EH (cell line): ENCODE data around the gene S100A12.

Experiments used
- DNase-seq: peaks from one replicate; pipeline ENCODE4 v3.0.0-alpha.2; 2015; ENCODE audit warnings: low read depth

Gene S100A12

GRCh38 chr1:153397051-153397923 is 21.9 kb upstream of the S100A12 start:
- no peak for DNase-seq

GRCh38 chr1:153396461-153396860 is 21.0 kb upstream of the S100A12 start:
- no peak for DNase-seq

DNA sequence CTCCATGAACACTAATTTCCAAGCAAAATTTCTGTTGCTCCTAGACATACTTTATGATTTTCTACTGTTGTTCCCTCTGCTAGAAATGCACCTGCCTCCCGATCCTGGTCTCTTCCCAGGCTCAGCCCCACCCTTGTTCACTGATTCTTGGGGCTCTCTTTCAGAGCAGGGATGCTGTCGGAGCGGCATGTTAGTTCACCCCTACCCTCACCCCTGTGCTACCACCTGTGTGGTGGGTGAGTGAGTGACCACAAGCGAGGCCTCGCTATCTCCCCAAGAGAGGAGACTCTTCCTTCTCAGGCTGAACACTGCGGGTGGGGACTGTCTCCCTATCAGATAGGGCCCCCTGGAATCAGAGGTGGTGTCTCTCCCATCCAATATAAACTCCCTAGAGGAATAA is 20.4 kb upstream of the S100A12 start:
- no peak for DNase-seq

DNA sequence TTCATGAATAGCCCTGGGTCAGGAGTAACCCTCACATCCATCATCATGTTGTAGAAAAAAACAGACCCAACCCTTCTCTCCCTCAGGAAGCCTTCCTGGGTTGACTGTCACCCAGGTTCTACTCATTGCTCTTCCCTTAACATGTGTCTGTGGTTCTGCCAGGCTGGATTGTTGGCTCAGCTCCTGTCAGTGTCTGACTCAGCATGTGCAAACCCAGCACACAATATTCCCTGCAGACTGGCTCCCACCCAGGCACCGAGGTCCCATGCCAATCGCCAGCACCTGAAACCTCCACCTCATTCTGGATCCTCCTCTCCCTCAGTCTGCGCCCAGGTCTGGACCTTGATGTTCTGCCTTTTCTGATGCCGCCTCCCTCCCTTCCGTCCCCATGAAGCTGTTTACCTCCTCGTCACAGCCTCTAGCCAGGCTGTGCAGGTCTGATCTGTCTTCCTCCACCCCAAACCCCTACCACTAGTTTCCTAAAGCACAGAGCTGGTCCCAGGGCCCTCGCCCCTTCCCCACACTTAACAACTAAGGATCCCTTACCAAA is 19.8 kb upstream of the S100A12 start:
- no peak for DNase-seq

DNA sequence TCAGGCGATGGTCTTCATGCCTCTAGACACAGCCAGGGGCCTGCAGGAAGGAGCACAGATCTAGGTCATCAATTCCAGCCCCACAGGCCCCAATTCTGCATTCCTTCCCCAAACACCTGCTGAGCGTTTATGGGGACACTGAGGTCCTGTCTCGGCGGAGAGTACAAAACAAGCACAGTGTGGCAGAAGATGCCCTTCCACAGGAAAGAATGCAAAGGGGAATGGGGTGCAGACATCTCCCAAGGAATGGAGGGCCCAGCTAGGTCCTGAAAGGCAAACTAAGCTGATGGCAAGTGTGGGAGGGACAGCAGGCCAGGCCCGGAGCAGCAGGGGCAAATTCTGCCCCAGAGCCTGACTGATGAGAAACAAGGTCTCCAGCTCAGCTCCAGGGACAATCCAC is 19.0 kb upstream of the S100A12 start:
- DNase-seq: no peak

- no peak for DNase-seq
These were observed 18.5 kb upstream of the S100A12 start for GRCh38 chr1:153393926-153394325.

DNA sequence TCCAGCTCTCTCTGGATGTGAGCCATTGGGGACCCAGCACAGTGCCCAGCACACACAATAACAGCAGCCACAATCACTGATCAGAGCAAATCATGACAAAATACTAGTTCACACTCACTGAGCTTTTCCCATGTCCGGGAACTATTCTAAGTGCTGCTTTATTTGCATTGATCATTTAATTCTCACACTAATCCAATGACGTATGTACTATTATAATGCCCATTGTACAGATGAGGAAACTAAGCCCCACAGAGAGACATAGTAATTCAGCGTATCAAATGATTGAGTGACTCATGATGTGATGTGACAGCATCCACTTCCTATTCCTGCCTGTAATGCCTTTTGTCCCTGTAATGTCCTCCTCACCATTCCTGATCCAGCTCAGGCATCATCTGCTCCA is 17.4 kb upstream of the S100A12 start:
- no peak for DNase-seq

DNA sequence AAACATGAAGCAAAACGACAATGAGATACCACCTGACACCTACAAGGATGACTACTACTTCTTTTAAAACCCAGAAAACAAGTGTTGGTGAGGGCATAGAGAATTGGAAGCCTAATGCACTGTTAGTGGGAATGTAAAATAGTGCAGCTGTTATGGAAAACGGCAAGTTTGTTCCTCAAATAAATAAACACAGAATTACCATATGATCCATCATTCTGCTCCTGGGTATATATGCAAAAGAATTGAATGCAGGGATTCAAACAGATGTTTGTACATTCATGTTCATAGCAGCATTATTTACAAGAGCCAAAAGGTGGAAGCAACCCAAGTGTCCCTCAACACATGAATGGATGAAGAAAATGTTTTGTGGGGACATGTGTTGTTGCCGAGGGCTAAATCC is 16.8 kb upstream of the S100A12 start:
- DNase-seq: no peak

DNA sequence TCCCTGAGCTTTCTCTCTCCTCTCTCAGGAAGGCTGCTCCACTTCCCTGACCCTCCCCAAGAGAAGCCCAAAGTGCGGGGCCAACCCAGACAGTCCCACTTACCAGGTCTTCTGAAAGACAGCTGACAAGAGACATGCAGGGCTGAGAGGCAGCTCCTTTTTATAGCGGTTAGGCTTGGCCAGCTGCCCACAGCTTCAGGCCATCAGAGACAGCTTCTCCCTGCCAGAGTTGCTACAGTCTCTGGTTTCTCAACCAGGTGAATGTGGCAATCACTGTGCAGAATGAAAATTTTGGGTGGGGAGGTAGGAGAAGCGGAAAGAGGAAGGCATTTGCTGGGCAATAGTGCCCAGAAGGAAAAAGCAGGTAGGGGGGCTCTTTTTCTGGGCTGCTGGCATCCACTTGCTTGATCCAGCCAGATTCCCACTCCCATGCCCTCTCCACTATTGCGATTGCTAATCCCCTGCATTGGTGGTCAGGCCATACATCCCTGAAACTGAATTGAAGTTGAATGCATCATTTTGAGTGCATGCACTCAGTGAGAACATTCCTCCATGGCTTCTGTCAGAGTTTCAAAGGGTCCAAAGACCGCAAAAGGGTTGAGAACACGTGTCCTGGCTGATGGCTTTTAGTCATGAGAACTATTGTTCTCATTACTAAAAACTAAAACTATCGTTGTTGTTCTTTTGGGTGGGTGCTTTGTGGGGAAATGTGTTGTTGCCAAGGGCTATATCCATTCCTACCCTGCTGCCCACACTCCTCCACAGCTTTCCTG is 15.7 kb upstream of the S100A12 start, which contains the start of gene S100A8:
Gene S100A8, minus strand, starts transcription at position 136 of the 773 bp plus-strand sequence. CDS start 538 bp downstream, outside the sequence.
- peak; percentile 1 for DNase-seq

DNA sequence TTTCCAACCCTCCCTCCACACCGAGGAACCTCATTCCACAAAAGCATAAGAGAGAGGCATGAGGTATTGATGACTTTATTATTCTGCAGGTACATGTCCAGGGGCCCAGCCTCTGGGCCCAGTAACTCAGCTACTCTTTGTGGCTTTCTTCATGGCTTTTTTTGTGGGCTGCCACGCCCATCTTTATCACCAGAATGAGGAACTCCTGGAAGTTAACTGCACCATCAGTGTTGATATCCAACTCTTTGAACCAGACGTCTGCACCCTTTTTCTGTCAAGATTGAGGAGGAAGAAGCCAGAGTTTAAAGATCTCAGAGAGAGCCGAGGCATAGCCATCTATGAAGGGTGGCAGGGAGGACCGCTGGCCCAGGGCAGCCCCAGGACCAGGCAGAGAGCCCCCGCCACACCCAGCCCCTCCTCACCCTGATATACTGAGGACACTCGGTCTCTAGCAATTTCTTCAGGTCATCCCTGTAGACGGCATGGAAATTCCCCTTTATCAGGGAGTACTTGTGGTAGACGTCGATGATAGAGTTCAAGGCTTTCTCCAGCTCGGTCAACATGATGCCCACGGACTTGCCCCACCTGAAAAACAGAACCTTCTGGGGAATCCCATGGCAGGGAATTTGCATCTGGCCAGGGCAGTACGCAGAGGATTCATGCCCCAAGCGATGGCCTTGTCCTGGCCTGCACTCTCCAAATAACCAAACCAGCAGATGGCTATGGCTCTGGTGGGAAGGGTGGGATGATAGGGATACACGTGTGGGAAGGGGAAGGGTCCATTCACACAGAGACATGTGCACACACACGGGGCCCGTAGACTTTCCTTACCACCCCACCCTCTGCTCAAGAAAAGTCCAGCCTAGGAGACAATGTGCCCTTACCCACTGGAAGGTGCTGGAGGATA is 14.8 kb upstream of the S100A12 start:
- no peak for DNase-seq

GRCh38 chr1:153389401-153389800 is 14.0 kb upstream of the S100A12 start:
- no peak for DNase-seq

DNA sequence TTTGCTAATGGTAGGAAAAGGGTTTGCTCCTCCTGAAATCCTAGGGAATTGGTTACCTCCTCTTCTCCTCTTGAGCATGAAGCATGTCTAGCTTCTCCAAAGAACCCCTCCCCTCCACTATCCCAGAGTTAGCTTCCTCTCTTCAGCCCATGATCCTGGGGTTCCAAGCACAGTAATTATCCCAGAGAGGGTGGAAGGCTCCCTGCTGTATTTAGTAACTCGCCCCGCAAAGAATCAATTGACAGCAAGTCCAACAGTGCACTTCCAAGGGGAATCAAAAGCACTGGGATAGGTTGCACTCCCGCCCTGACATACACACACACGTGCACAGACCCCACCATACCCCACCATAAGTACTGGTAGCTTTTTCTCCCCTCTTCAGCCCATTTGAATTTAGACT is 12.4 kb upstream of the S100A12 start:
- DNase-seq: no peak

- no peak for DNase-seq
These were observed 11.6 kb upstream of the S100A12 start for GRCh38 chr1:153387001-153387400.

DNA sequence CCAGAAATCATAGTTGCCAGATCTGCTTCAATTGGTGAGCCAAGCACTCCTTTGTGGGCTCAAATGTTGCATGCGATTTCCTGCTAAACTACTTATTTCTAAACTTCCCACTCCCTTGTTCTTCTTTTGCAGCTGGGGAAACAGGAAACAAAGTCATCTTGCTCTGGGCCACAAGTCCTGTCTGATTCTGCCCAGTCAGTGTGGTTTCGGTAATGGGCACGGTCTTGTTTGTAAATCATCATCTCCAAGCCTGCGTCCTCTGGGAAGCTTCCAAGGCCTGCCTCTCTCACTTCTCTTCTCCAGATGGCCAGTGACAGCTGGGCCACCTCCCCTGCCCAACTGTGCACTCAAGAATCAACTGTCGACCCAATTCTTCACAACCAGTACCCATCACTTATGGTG is 11.1 kb upstream of the S100A12 start:
- DNase-seq: no peak

DNA sequence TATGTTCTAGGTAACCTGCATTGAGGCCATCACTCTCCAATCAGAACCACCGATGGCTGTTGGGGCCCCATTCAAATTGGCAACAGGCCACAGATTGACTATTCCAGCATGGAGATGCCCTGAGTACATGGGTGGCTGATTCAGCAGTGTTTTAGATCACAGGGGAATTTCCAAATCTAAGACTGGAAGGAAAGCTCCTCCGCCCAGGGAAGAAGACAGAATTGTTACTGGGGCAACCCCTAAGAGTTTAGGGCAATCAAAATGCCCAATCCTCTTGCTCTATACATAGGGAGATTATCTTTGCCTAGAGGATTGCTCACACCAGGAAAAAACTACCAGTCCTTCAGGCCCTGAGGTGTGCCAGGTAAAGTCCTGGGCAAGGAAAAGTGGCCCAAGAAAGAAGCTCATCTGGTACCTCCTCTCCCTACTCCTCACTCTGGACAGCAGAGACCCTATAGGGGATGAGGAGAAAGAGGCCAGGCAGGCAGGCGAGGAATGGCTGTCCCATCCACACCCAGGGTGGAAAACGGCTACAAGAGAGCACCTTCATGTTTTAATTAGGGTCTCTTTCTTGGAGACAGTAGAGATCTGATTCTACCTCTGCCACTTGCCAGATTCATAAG is 9.6 kb upstream of the S100A12 start:
- no peak for DNase-seq

GRCh38 chr1:153380711-153381110 is 5.3 kb upstream of the S100A12 start:
- no peak for DNase-seq

GRCh38 chr1:153379591-153379990 is 4.2 kb upstream of the S100A12 start:
- no peak for DNase-seq

DNA sequence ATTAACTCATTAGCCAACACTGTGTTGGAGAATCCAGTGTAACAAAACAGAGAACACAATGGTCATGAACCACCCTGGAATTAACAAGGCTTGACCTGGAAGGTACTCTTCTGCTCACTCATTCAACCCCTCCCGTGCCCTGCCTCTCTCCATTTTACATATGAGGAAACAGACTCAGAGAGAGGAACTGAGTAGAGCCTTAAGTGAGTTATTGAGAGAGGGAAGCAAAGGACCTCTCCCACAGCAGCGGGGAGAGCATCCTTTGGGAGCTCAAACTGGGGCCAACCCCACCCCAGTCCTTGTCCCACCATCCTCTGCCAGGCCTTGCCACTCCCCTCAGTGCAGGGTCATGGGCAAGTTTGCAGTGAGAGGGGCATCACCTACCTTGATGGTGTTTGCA is 1.4 kb downstream of the S100A12 start:
- DNase-seq: no peak

GRCh38 chr1:153372571-153372970 is 2.9 kb downstream of the S100A12 start:
- DNase-seq: no peak

DNA sequence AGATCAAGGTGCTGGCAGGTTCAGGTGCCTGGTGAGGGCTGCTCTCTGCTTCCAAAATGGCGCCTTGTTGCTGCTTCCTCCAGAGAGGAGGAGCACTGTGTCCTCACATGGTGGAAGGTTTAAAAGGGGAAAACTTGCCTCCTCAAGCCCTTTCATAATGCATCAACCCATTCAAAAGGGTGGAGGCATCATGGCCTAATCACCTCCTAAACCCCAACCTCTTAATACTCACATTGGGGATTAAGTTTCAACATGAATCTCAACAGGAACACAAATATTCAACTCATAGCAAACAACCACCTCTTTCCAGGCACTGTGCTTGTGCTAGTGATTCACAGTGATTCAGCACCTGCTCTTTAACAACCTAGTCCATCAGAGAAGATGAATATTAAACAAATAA is 4.2 kb downstream of the S100A12 start:
- no peak for DNase-seq

GRCh38 chr1:153370146-153370545 is 5.3 kb downstream of the S100A12 start:
- DNase-seq: no peak
